ENCODE measurements around the gene ARMC7. TPM values are rescaled to one million over a fixed set of nuclear protein-coding genes. Genes with fewer than 3 reads are reported as not detected.
A peak's percentile ranks its signal among the peaks of the same experiment; 100 is the strongest.
"Not testable (repeated sequence)": the region's sequence is repeated elsewhere in the genome, so short reads cannot be mapped to it uniquely, and the experiment has no call there.

The ARMC7 gene
- total RNA-seq, 1 donor from 2014 or later = 13.0 TPM

DNA sequence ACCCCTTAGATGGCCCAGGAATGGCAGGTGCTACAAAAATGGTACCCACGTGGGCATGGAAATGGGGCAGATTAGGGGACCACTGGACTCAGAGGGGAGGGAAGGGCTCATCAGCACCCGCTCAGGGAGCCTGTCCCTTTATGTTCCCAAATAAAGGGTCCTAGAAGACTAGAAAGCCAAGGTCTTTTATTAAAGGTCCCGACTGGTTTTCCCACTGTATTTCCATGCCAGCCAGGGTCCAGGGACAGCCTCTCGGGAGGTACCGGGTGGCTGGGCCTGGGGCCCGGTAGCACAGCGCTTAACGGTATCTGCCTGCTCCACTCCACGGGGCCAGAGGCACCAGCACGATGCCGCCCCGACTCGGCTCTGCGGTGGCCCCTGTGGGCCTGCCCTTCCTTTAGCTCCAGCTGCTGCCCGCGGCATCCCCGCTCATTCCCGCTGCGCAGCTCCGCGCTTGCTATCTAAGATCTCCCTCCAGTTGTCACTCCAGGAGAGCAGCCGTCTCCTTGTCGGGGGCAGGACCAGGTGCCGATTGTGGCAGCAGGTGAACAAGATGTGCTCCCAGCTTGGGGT, 20.4 kb downstream of the ARMC7 start:
- intact Hi-C loops (cut with micrococcal nuclease) = loop anchor here (2.0 to 5.0 kb wide), 3 partner anchors 53 to 132 kb away; partner anchors contain the start of genes GGA3, MRPS7 and SUMO2
- no peaks in the 10 kb centered on the region for H3K9me3 Mint-ChIP-seq
- no peaks in the 10 kb centered on the region for H3K27me3 Mint-ChIP-seq (ENCODE audit: insufficient read depth)
- peaks cover 24% of the 10 kb centered on the region for H3K4me1 Mint-ChIP-seq (ENCODE audit: low read depth)
- no peak overlapping the region for H3K27ac Mint-ChIP-seq
- no peak for DNase-seq (ENCODE audit: low spot score)
- peaks cover 18% of the 10 kb centered on the region for H3K36me3 Mint-ChIP-seq (ENCODE audit: low read depth)
- peak overlapping the region; percentile 92 for H3K4me3 Mint-ChIP-seq

DNA sequence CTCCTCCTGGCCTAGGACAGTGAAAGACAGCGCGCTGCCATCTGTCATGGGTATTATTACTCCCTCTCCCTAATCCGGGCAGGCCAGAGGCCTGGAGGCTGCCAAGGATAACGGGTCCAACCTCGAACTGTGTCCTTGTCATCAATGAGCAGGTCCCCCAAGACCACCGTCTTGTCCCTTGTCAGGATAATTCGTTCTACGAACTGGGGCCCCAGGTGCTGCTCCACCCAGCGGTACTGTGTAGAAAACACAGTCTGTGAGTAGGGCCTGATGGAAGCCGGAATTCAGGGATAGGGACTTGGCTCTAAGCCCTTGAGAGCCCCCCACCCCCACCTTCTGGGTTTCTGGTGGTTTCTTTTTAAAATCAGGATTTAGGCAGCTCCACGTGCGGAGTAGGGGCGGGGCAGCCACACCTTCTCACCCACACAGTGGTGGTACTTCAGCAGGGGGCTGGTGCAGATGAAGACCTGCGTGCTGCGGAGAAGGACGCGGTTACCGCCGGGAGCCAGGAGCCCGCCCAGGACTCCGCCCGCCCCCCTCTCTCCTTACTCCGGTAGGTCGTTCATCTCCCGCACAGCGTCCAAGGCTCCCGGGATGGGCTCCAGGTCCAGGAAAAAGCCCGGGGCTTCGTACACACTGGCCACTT, 21.0 kb downstream of the ARMC7 start:
- Mint-ChIP-seq H3K4me1 (ENCODE audit: low read depth) (peaks cover 19% of the 10 kb centered on the region), H3K4me3 (peak overlapping the region; percentile 92), H3K36me3 (ENCODE audit: low read depth) (peaks cover 21% of the 10 kb centered on the region), H3K27ac (peak overlapping the region; percentile 88), H3K27me3 (ENCODE audit: insufficient read depth) (no peaks in the 10 kb centered on the region), H3K9me3 (no peaks in the 10 kb centered on the region)
- intact Hi-C loops (cut with micrococcal nuclease) = loop anchor here (1.0 to 5.0 kb wide), 7 partner anchors 16 to 169 kb away; partner anchors contain the start of genes GGA3, JPT1, KCTD2 and MRPS7
- no peak for DNase-seq (ENCODE audit: low spot score)

DNA sequence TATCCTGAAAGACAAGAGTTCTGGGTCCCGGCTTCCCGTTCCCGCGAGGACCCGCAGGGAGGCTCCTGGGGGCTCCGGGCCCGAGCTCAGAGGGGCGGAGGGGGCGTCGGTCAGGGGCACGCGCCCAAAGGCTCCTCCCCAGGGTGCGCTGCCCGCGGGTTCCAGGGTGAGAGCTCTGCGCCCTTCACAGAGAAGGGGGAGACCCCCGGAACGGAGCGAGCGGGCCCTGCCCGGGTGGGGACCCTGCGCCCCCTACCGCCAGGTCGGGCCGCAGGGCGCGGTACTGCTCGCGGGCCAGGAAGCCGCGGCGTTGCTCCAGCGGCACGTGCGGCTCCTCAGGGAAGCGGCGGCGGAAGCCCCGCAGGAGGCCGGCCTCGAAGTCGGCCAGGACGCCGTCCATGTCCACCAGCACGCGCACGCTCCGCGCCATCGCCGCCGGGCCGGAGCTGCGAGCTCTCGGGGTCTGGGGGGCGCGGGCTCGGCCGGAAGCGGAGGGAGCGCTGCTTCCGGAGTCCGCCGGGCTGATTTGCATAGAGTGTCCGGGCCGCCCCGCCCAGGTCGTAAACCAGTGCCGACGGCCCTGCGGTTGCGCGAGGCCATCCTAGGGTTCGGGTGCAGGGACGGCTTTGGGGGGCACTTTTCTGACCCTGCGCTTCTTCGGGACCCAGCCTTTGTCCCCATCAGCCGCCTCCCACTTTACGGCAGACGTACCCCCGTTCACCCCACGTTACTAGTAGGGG, 21.7 kb downstream of the ARMC7 start, which contains the start of gene NT5C:
NT5C (minus strand) TSS at position 465 of the 740 bp plus-strand sequence; CDS start at position 430, 35 bp downstream.
- DNase-seq (ENCODE audit: low spot score) = peak; percentile 70
- Mint-ChIP-seq H3K9me3 (no peaks in the 10 kb centered on the region), H3K27me3 (ENCODE audit: insufficient read depth) (no peaks in the 10 kb centered on the region), H3K4me1 (ENCODE audit: low read depth) (peaks cover 12% of the 10 kb centered on the region), H3K27ac (peak within 1 kb of the TSS; percentile 88), H3K36me3 (ENCODE audit: low read depth) (peaks cover 21% of the 10 kb centered on the region), H3K4me3 (peak within 1 kb of the TSS; percentile 92)
- intact Hi-C loops (cut with micrococcal nuclease) = loop anchor here (1.0 to 5.0 kb wide), 7 partner anchors 17 to 170 kb away; partner anchors contain the start of genes GGA3, JPT1, KCTD2 and MRPS7

DNA sequence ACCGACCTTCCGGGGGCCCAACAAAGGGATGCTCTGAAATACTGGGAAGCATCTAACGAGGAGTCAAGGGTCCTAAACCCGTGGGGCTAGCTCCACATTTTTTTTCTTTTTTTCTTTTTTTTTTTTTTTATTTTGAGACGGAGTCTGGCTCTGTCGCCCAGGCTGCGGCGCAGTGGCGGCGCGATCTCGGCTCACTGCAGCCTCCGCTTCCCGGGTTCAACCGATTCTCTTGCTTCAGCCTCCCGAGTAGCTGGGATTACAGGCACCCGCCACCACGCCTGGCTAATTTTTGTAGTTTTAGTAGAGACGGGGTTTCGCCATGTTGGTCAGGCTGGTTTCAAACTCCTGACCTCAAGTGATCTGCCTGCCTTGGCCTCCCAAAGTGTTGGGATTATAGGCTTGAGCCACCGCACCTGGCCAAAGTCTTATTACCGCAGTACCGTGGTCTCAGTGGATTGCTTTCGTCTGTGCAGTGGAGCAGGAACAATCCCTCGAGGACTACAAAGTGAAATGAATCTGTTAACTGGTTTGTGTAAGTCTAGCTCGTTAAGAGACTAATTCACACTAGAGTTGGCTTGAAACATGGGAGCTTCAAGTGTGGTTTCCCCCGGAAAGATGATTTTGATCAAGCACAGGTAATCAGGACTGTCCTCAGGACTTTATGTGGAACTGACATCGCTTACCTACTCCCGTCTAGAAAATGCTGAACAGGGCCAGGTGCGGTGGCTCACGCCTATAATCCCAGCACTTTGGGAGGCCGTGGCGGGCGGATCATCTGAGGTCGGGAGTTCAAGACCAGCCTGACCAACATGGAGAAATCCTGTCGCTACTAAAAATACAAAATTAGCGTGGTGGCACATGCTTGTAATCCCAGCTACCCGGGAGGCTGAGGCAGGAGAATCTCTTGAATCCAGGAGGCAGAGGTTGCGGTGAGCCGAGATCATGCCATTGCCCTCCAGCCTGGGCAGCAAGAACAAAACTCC, 22.5 kb downstream of the ARMC7 start:
- Mint-ChIP-seq H3K4me1 (ENCODE audit: low read depth) (peaks cover 11% of the 10 kb centered on the region), H3K27ac (peak overlapping the region; percentile 79), H3K36me3 (ENCODE audit: low read depth) (peaks cover 26% of the 10 kb centered on the region), H3K4me3 (peak overlapping the region; percentile 88)
- not testable (repeated sequence) for DNase-seq (ENCODE audit: low spot score); H3K9me3 Mint-ChIP-seq; H3K27me3 Mint-ChIP-seq (ENCODE audit: insufficient read depth)
- intact Hi-C loops (cut with micrococcal nuclease) = loop anchor here (5.0 kb wide), 2 partner anchors 70 to 130 kb away; partner anchors contain the start of genes GGA3 and MRPS7

DNA sequence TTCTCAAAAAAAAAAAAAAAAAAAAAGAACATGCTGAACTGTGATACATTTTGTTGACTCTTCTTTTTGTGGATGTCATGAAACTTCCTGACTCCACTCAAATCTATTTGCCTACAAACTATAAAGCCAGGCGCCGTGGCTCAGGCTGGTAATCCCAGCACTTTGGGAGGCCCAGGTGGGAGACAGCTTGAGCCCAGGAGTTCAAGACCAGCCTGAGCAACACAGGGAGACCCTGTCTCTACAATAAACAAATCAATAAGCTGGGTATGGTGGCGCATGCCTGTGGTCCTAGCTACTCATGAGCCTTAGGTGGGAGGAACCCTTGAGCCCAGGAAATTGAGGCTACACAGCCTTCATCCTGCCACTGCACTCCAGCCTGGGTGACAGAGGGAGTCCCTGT, 23.2 kb downstream of the ARMC7 start:
- intact Hi-C loops (cut with micrococcal nuclease) = loop anchor here (5.0 kb wide), 2 partner anchors 69 to 129 kb away; partner anchors contain the start of genes GGA3 and MRPS7
- no peak overlapping the region for H3K27ac Mint-ChIP-seq
- no peak for DNase-seq (ENCODE audit: low spot score)
- peaks cover 11% of the 10 kb centered on the region for H3K4me1 Mint-ChIP-seq (ENCODE audit: low read depth)
- no peaks in the 10 kb centered on the region for H3K27me3 Mint-ChIP-seq (ENCODE audit: insufficient read depth)
- peaks cover 26% of the 10 kb centered on the region for H3K36me3 Mint-ChIP-seq (ENCODE audit: low read depth)
- H3K4me3 Mint-ChIP-seq = peak overlapping the region; percentile 15
- no peaks in the 10 kb centered on the region for H3K9me3 Mint-ChIP-seq

DNA sequence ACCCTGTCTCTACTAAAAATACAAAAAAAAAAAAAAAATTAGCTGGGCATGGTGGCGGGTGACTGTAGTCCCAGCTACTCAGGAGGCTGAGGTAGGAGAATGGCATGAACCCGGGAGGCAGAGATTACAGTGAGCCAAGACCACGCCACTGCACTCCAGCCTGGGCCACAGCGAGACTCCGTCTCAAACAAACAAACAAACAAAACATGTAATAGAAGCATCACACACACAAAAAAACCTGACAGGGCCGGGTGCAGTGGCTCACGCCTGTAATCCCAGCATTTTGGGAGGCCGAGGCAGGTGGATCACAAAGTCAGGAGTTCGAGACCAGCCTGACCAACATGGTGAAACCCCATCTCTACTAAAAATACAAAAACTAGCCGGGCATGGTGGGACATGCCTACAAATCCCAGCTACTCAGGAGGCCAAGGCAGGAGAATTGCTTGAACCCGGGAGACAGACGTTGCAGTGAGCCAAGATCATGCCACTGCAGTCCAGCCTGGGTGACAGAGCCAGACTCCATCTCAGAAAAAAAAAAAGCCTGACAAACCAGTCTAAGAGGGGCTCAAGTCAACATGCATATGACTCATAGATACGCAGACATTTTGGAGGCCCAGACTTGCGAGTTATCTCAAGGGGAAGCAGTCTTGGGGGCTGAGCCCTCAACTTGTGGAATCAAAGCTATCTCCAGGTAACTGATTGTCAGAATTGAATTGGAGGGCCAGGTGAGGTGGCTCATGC, 24.0 kb downstream of the ARMC7 start:
- intact Hi-C loops (cut with micrococcal nuclease) = loop anchor here (5.0 kb wide), 2 partner anchors 69 to 129 kb away; partner anchors contain the start of genes GGA3 and MRPS7
- not testable (repeated sequence) for H3K27ac Mint-ChIP-seq

DNA sequence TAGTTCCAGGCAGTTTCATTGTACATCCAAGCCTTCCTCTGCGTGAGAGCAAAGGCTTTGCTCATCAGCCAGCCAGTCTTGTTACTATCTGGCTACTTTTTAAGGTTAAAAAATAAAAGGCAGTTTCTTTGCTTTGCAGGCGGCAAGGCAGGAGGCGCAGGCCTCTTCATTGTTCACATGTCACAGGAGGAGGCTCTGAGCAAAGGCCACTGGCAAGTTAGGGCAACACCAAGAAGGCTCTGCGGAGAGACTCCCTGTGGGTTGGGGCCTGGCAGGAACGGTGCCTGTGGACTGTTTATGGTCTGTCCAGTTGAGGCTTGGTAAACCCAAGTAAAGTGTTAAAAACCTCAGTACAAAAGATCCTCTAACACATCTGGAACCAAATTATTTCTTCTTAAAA, 25.7 kb downstream of the ARMC7 start:
- no peak overlapping the region for H3K4me3 Mint-ChIP-seq
- intact Hi-C loops (cut with micrococcal nuclease) = no loop called here
- no peaks in the 10 kb centered on the region for H3K9me3 Mint-ChIP-seq
- no peak for DNase-seq (ENCODE audit: low spot score)
- no peaks in the 10 kb centered on the region for H3K27me3 Mint-ChIP-seq (ENCODE audit: insufficient read depth)
- H3K4me1 Mint-ChIP-seq (ENCODE audit: low read depth) = peaks cover 10% of the 10 kb centered on the region
- peaks cover 26% of the 10 kb centered on the region for H3K36me3 Mint-ChIP-seq (ENCODE audit: low read depth)
- no peak overlapping the region for H3K27ac Mint-ChIP-seq

More for the DNA sequence above, 24.0 kb downstream of the ARMC7 start:
- Mint-ChIP-seq H3K36me3 (ENCODE audit: low read depth) (peaks cover 24% of the 10 kb centered on the region), H3K4me1 (ENCODE audit: low read depth) (peaks cover 11% of the 10 kb centered on the region)
- not testable (repeated sequence) for H3K9me3 Mint-ChIP-seq; H3K27me3 Mint-ChIP-seq (ENCODE audit: insufficient read depth); H3K4me3 Mint-ChIP-seq; DNase-seq (ENCODE audit: low spot score)

DNA sequence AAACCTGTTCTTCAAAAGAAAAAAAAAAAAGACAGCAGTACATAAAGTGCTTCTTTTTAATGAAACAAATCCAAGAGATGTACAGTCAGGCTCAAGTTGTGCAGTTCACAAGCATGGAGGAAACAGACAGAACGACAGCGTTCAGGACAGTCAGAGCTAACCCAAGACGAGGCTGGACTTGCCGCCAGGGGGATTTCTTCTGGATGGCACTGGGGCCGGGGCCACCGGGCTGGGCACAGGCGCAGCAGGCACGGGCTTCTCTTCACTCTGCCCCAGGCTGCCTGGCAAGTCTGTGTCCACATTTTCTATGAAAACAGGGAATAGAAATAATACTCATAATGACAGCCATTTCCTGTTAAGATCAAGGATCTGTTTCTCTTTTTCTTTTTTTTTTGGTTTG, 26.2 kb downstream of the ARMC7 start:
- H3K27ac Mint-ChIP-seq = no peak overlapping the region
- no peak for DNase-seq (ENCODE audit: low spot score)
- peaks cover 24% of the 10 kb centered on the region for H3K36me3 Mint-ChIP-seq (ENCODE audit: low read depth)
- H3K9me3 Mint-ChIP-seq = no peaks in the 10 kb centered on the region
- no peak overlapping the region for H3K4me3 Mint-ChIP-seq
- peaks cover 11% of the 10 kb centered on the region for H3K4me1 Mint-ChIP-seq (ENCODE audit: low read depth)
- no peaks in the 10 kb centered on the region for H3K27me3 Mint-ChIP-seq (ENCODE audit: insufficient read depth)
- intact Hi-C loops (cut with micrococcal nuclease) = no loop called here

DNA sequence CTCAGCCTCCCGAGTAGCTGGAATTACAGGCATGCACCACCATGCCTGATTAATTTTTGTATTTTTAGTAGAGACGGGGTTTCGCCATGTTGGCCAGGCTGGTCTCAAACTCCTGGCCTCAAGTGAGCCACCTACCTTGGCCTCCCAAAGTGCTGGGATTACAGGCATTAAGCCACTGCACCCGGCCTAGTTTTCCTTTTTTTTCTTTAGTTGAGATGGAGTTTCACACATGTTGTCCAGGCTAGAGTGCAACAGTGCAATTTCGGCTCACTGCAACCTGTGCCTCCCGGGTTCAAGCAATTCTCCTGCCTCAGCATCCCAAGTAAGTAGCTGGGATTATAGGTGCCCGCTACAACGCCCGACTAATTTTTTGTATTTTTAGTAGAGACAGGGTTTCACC, 28.0 kb downstream of the ARMC7 start:
- H3K27ac Mint-ChIP-seq; H3K4me3 Mint-ChIP-seq; H3K27me3 Mint-ChIP-seq (ENCODE audit: insufficient read depth); H3K9me3 Mint-ChIP-seq; intact Hi-C loops (cut with micrococcal nuclease); DNase-seq (ENCODE audit: low spot score): not testable (repeated sequence)
- Mint-ChIP-seq H3K36me3 (ENCODE audit: low read depth) (peaks cover 27% of the 10 kb centered on the region), H3K4me1 (ENCODE audit: low read depth) (peaks cover 16% of the 10 kb centered on the region)

DNA sequence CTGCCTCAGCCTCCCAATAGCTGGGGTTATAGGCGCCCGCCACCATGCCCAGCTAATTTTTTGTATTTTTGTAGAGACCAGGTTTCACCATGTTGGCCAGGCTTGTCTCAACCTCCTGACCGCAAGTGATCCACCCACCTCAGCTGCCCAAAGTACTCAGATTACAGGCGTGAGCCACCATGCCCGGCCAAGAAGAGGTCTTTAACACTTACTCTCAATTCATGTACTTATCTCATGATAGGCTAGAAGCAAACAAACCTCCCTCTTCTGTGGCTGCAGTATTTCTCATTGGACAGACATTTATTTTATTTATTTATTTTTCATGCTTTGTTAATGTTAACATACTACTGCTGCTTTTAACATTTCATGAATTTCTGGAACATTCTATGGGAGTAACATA, 28.8 kb downstream of the ARMC7 start:
- no peak for DNase-seq (ENCODE audit: low spot score)
- intact Hi-C loops (cut with micrococcal nuclease) = no loop called here
- Mint-ChIP-seq H3K36me3 (ENCODE audit: low read depth) (peaks cover 27% of the 10 kb centered on the region), H3K9me3 (no peaks in the 10 kb centered on the region), H3K27ac (no peak overlapping the region), H3K27me3 (ENCODE audit: insufficient read depth) (no peaks in the 10 kb centered on the region), H3K4me3 (no peak overlapping the region), H3K4me1 (ENCODE audit: low read depth) (peaks cover 16% of the 10 kb centered on the region)

DNA sequence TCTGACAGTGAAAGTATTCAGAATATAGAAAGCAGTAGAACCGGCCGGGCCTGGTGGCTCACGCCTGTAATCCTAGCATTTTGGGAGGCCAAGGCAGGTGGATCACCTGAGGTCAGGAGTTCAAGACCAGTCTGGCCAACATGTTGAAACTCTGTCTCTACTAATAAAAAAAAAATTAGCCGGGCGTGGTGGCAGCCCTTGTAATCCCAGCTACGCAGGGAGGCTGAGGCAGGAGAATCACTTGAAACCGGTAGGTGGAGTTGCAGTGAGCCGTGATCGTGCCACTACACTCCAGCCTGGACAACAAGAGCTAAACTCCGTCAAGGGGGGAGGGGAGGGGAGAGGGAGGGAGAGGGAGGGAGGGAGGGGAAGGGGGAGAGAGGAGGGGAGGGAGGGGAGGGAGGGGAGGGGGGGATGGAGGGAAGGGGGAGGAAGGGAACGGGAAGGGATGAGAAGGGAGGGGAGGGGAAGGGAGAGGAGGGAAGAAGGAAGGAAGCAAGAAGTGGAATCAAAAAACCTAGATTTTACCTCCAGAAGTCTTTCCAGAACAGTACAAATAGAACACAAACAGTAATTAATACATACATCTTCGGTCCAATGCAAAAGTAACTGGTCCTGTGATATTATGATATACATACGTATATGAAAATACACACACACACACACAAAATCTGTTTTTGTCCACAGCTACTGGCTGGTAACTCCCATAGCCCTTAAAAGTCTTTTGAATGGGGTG, 32.6 kb downstream of the ARMC7 start:
- intact Hi-C loops (cut with micrococcal nuclease) = no loop called here
- H3K36me3 Mint-ChIP-seq (ENCODE audit: low read depth) = peaks cover 34% of the 10 kb centered on the region

More for the DNA sequence above, 32.6 kb downstream of the ARMC7 start:
- DNase-seq (ENCODE audit: low spot score) = no peak
- H3K27me3 Mint-ChIP-seq (ENCODE audit: insufficient read depth) = no peaks in the 10 kb centered on the region
- H3K9me3 Mint-ChIP-seq = no peaks in the 10 kb centered on the region
- no peak overlapping the region for H3K27ac Mint-ChIP-seq
- H3K4me1 Mint-ChIP-seq (ENCODE audit: low read depth) = peaks cover 21% of the 10 kb centered on the region
- no peak overlapping the region for H3K4me3 Mint-ChIP-seq

Data from activated T-helper 1 cell treated with anti-CD3 and anti-CD28 coated beads, Interleukin-12 subunit alpha, Interleukin-12 subunit beta, Interleukin-2, Interleukin-4 antibody, amounts not matched to agents 30 ng/mL and 10 ng/mL and 1 ng/mL, durations not matched to agents 14 hours and 24 hours and 36 hours (primary cell).